ENCODE measurements around the gene ZNF555. TPM values are rescaled to one million over a fixed set of nuclear protein-coding genes. Genes with fewer than 3 reads are reported as not detected.

Gene ZNF555
- total and polyA plus RNA-seq, 10 of the 15 experiments (the other 5 are each of a cell fraction or from before 2014, with no cell fraction given) = 0.58 to 1.9 (median 1.2) TPM

DNA sequence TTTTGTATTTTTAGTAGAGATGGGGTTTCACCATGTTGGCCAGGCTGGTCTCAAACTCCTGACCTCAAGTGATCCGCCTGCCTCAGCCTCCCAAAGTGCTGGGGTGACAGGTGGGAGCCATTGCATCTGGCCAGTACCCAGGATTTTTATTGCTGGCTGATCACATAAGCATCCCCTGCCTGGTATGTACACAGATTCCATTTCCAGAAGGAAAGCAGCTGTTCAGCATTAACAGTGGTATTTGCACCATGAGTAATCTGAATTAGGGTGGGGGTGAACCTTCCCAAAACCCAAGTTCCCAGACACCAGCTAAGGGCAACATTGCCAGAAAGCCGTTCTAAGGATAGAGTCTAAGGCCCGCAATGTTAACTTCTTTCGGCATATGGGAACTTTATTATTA lies 7.3 kb downstream of the ZNF555 start (continued):
- TF ChIP-seq, protein P1, sequence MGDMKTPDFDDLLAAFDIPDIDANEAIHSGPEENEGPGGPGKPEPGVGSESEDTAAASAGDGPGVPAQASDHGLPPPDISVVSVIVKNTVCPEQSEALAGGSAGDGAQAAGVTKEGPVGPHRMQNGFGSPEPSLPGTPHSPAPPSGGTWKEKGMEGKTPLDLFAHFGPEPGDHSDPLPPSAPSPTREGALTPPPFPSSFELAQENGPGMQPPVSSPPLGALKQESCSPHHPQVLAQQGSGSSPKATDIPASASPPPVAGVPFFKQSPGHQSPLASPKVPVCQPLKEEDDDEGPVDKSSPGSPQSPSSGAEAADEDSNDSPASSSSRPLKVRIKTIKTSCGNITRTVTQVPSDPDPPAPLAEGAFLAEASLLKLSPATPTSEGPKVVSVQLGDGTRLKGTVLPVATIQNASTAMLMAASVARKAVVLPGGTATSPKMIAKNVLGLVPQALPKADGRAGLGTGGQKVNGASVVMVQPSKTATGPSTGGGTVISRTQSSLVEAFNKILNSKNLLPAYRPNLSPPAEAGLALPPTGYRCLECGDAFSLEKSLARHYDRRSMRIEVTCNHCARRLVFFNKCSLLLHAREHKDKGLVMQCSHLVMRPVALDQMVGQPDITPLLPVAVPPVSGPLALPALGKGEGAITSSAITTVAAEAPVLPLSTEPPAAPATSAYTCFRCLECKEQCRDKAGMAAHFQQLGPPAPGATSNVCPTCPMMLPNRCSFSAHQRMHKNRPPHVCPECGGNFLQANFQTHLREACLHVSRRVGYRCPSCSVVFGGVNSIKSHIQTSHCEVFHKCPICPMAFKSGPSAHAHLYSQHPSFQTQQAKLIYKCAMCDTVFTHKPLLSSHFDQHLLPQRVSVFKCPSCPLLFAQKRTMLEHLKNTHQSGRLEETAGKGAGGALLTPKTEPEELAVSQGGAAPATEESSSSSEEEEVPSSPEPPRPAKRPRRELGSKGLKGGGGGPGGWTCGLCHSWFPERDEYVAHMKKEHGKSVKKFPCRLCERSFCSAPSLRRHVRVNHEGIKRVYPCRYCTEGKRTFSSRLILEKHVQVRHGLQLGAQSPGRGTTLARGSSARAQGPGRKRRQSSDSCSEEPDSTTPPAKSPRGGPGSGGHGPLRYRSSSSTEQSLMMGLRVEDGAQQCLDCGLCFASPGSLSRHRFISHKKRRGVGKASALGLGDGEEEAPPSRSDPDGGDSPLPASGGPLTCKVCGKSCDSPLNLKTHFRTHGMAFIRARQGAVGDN (IDR thresholded peaks at IDR 0.05) = no peak
- TF ChIP-seq ZNF217 (IDR thresholded peaks at IDR 0.05) = no peak
- TF ChIP-seq NFYA (IDR thresholded peaks at IDR 0.05; ENCODE audit: borderline replicate concordance, low read depth, low read length) = no peak
- no peak for TF ChIP-seq CHD4 (IDR thresholded peaks at IDR 0.05)
- TF ChIP-seq SREBF1 (IDR thresholded peaks at IDR 0.05; ENCODE audit: low read length) = no peak
- TF ChIP-seq CHD2 (IDR thresholded peaks at IDR 0.05; ENCODE audit: borderline replicate concordance, low read depth, low read length) = no peak
- no peak for TF ChIP-seq TCF12 (IDR thresholded peaks at IDR 0.05; ENCODE audit: low read depth, low read length)
- TF ChIP-seq NRF1 (conservative IDR thresholded peaks at IDR 0.05; ENCODE audit: low read depth, low read length) = no peak

DNA sequence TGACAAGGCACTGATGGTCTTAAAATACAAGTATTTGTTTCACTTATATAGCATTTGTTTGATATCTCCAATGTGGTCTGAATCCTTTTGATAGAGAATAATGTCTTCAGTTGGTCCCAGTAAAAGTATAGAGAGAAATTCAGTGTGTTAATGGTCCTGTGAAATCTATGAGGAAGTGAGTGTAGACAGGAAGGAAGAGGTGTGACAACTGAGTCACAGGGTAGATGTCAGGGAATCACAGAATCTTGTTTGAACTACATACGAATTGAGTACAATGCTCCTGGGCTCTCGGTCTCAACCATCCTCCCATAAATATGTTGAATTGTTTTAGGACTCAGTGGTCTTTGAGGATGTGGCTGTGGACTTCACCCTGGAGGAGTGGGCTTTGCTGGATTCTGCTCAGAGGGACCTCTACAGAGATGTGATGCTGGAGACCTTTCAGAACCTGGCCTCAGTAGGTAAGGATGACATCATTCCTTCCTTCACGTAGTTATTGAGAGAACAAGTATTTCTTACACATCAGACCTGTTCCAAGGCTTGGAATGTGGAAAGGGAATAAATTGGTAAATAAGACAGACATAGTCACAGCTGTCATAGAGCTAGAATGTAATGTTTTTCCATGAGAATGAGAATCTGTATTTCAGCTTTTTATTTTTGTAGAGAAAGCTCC lies 9.1 kb downstream of the ZNF555 start:
- intact Hi-C loops (cut with micrococcal nuclease; ENCODE audit: unreplicated experiment) (no loop called here), in situ Hi-C loops (cut with MboI) (no loop called here)
- H4K20me1 ChIP-seq (ENCODE audit: control insufficient read depth, insufficient read depth) = no peaks in the 10 kb centered on the region
- FAIRE-seq (no peak), ATAC-seq (no peak), DNase-seq (ENCODE audit: low read depth, low spot score) (no peak)
- CTCF ChIA-PET = interaction anchor here (0.6 to 1.7 kb wide), 2 partner anchors 37 to 105 kb away, joined by 3 to 4 read pairs; no protein-coding TSS in a partner anchor
- no peaks in the 10 kb centered on the region for H3K27me3 ChIP-seq (replicated peaks in 1 of 2; ENCODE audit: control insufficient read depth in 2 of 2, insufficient read depth in 2 of 2, low read length in 1 of 2)
- H3K9me3 ChIP-seq (replicated peaks; ENCODE audit: control insufficient read depth, insufficient read depth, low read length) = peaks cover 37% of the 10 kb centered on the region
- POLR2A ChIA-PET = interaction anchor here (0.5 kb wide), 1 partner anchor 13 kb away, joined by 5 read pairs; no protein-coding TSS in a partner anchor
- H3K27ac ChIP-seq (ENCODE audit: control insufficient read depth, insufficient read depth) = no peak overlapping the region
- peaks cover 6 to 13% of the 10 kb centered on the region in 2 experiments for H3K36me3 ChIP-seq (ENCODE audit: control insufficient read depth in 2 of 2, insufficient read depth in 2 of 2, low read length in 1 of 2)
- no peaks in the 10 kb centered on the region for H3K4me1 ChIP-seq (ENCODE audit: control insufficient read depth, insufficient read depth, low read length)
- WGBS (ENCODE audit: insufficient coverage, insufficient replicate concordance, low lambda C conversion rate, missing lambda C conversion rate) = 97% methylated on average over 3 of the region's 3 CpGs
- H3K9ac ChIP-seq (ENCODE audit: control insufficient read depth, insufficient read depth, low read length) = no peak overlapping the region
- no peak overlapping the region for H2AFZ ChIP-seq (ENCODE audit: control insufficient read depth, low read depth, low read length)
- H3K4me3 ChIP-seq = no peak overlapping the region
- H3K4me2 ChIP-seq (ENCODE audit: control insufficient read depth, insufficient read depth) = no peak overlapping the region
- no peaks in the 10 kb centered on the region for H3K79me2 ChIP-seq (ENCODE audit: control insufficient read depth, insufficient read depth, low read length)
- SMC1A ChIA-PET (ENCODE audit: uncharacterized antibody, unreplicated experiment) = no interaction called here
- RAD21 ChIA-PET (ENCODE audit: unreplicated experiment) = no interaction called here
- BruUV-seq (replicated peaks) = no TSS peak
- no peak for TF ChIP-seq SIX5 (IDR thresholded peaks at IDR 0.05; ENCODE audit: low read depth, low read length, severe bottlenecking)
- no peak for TF ChIP-seq SP1 (IDR thresholded peaks at IDR 0.05; ENCODE audit: low read depth, low read length)
- TF ChIP-seq WRNIP1 (IDR thresholded peaks at IDR 0.05; ENCODE audit: borderline replicate concordance, low read depth, low read length) = no peak
- TF ChIP-seq EED (IDR thresholded peaks at IDR 0.05; ENCODE audit: low read depth) = no peak
- TF ChIP-seq, protein P2, sequence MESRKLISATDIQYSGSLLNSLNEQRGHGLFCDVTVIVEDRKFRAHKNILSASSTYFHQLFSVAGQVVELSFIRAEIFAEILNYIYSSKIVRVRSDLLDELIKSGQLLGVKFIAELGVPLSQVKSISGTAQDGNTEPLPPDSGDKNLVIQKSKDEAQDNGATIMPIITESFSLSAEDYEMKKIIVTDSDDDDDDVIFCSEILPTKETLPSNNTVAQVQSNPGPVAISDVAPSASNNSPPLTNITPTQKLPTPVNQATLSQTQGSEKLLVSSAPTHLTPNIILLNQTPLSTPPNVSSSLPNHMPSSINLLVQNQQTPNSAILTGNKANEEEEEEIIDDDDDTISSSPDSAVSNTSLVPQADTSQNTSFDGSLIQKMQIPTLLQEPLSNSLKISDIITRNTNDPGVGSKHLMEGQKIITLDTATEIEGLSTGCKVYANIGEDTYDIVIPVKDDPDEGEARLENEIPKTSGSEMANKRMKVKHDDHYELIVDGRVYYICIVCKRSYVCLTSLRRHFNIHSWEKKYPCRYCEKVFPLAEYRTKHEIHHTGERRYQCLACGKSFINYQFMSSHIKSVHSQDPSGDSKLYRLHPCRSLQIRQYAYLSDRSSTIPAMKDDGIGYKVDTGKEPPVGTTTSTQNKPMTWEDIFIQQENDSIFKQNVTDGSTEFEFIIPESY (IDR thresholded peaks at IDR 0.05) = no peak
- no peak for TF ChIP-seq RAD21 (IDR thresholded peaks at IDR 0.05; ENCODE audit: insufficient read depth, low read depth, low read length)
- TF ChIP-seq NRF1 (conservative IDR thresholded peaks at IDR 0.05; ENCODE audit: low read depth, low read length) = no peak
